DMS114 treated with DMSO at 0.1 percent for 48 hours (cell line): Measurements from ENCODE around the gene ZNF383.
"Not testable (repeated sequence)": the region's sequence is repeated elsewhere in the genome, so short reads cannot be mapped to it uniquely, and the experiment has no call there.

ENCODE experiments used
- DNase-seq: peaks from one replicate; lab custom pipeline; 2025; ENCODE audit not compliant: unreplicated experiment; lab: John Stamatoyannopoulos, UW

ZNF383 gene

GRCh38 chr19:37292998-37293939 lies 75.3 kb downstream of the ZNF383 start:
- not testable (repeated sequence) for DNase-seq

DNA sequence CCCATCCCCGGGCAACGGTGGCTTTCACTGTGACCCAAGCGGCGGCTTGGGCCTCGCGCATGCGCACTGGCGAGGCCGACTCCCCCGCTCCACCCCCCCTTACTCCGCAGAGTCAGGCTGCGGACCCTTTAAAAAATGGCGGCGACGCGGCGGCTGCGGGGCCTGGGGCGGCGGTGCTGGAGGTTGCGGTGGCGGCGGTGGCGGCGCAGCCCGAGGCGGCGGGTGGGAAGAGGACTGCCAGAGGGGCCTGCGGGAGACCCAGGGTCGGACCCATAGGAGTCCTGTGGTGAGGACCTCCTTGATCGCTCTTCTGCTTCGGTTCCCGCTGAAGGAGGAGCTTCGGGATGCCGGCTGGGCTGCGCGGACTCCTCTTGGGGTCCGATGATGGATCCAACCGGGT lies 76.2 kb downstream of the ZNF383 start:
- not testable (repeated sequence) for DNase-seq
